ENCODE results near the gene TBC1D9B. TPM values are rescaled to one million over a fixed set of nuclear protein-coding genes. Genes with fewer than 3 reads are reported as not detected.

The TBC1D9B gene
- total and polyA plus RNA-seq, 2 donors (not counting 1 experiment from before 2014, with no cell fraction given): 48.7 to 50.4 TPM

GRCh38 chr5:179885491-179886090, 22.1 kb downstream of the TBC1D9B start:
- Histone ChIP-seq H3K27ac (ENCODE audit: insufficient read depth, low read length) (no peak overlapping the region), H3K36me3 (ENCODE audit: control insufficient read depth, insufficient read depth, low read length) (peaks cover 23% of the 10 kb centered on the region)
- TF ChIP-seq EZH2 (IDR thresholded peaks at IDR 0.05; ENCODE audit: low read length, missing control alignments) (no peak), CTCF (conservative IDR thresholded peaks at IDR 0.05 in 1 of 2, IDR thresholded peaks at IDR 0.05 in 1 of 2; ENCODE audit: low read depth in 1 of 2, low read length in 2 of 2) (no peak)

GRCh38 chr5:179883163-179883562, 24.5 kb downstream of the TBC1D9B start:
- Histone ChIP-seq H3K27ac (ENCODE audit: insufficient read depth, low read length) (no peak overlapping the region), H3K4me2 (ENCODE audit: extremely low read depth, insufficient read depth, low read length) (no peak overlapping the region), H2AFZ (ENCODE audit: low read length) (no peak overlapping the region), H3K4me1 (ENCODE audit: control insufficient read depth, extremely low read depth, insufficient read depth, low read length) (no peaks in the 10 kb centered on the region), H3K27me3 (ENCODE audit: control insufficient read depth, insufficient read depth, low read length) (no peaks in the 10 kb centered on the region), H4K20me1 (ENCODE audit: control insufficient read depth, extremely low read depth, insufficient read depth, low read length) (no peaks in the 10 kb centered on the region), H3K9me3 (ENCODE audit: control insufficient read depth, insufficient read depth, low read depth, low read length) (no peaks in the 10 kb centered on the region), H3K36me3 (ENCODE audit: control insufficient read depth, insufficient read depth, low read length) (peaks cover 17% of the 10 kb centered on the region), H3K9ac (ENCODE audit: insufficient read depth, low read length) (no peak overlapping the region), H3K4me3 (replicated peaks in 1 of 4; ENCODE audit: control extremely low read depth in 1 of 4, insufficient read depth in 1 of 4, low read depth in 3 of 4, low read length in 4 of 4) (no peak overlapping the region), H3K79me2 (ENCODE audit: control insufficient read depth, insufficient read depth, low read length) (no peaks in the 10 kb centered on the region)
- TF ChIP-seq EZH2 (IDR thresholded peaks at IDR 0.05; ENCODE audit: low read length, missing control alignments): no peak
- DNase-seq (ENCODE audit: low read depth in 2 of 2): no peak

More at GRCh38 chr5:179885491-179886090, 22.1 kb downstream of the TBC1D9B start:
- Histone ChIP-seq H3K4me2 (ENCODE audit: extremely low read depth, insufficient read depth, low read length) (no peak overlapping the region), H3K9ac (ENCODE audit: insufficient read depth, low read length) (no peak overlapping the region), H4K20me1 (ENCODE audit: control insufficient read depth, extremely low read depth, insufficient read depth, low read length) (no peaks in the 10 kb centered on the region), H3K4me3 (replicated peaks in 1 of 4; ENCODE audit: control extremely low read depth in 1 of 4, insufficient read depth in 1 of 4, low read depth in 3 of 4, low read length in 4 of 4) (no peak overlapping the region), H3K27me3 (ENCODE audit: control insufficient read depth, insufficient read depth, low read length) (no peaks in the 10 kb centered on the region), H3K9me3 (ENCODE audit: control insufficient read depth, insufficient read depth, low read depth, low read length) (no peaks in the 10 kb centered on the region), H3K79me2 (ENCODE audit: control insufficient read depth, insufficient read depth, low read length) (no peaks in the 10 kb centered on the region), H3K4me1 (ENCODE audit: control insufficient read depth, extremely low read depth, insufficient read depth, low read length) (no peaks in the 10 kb centered on the region), H2AFZ (ENCODE audit: low read length) (no peak overlapping the region)
- DNase-seq (ENCODE audit: low read depth in 2 of 2): no peak

GRCh38 chr5:179882338-179882737, 25.4 kb downstream of the TBC1D9B start:
- DNase-seq (ENCODE audit: low read depth in 2 of 2): no peak
- Histone ChIP-seq H3K4me1 (ENCODE audit: control insufficient read depth, extremely low read depth, insufficient read depth, low read length) (no peaks in the 10 kb centered on the region), H3K9me3 (ENCODE audit: control insufficient read depth, insufficient read depth, low read depth, low read length) (no peaks in the 10 kb centered on the region), H3K27ac (ENCODE audit: insufficient read depth, low read length) (no peak overlapping the region), H3K36me3 (ENCODE audit: control insufficient read depth, insufficient read depth, low read length) (peaks cover 13% of the 10 kb centered on the region), H3K4me3 (replicated peaks in 1 of 4; ENCODE audit: control extremely low read depth in 1 of 4, insufficient read depth in 1 of 4, low read depth in 3 of 4, low read length in 4 of 4) (no peak overlapping the region), H4K20me1 (ENCODE audit: control insufficient read depth, extremely low read depth, insufficient read depth, low read length) (no peaks in the 10 kb centered on the region), H3K79me2 (ENCODE audit: control insufficient read depth, insufficient read depth, low read length) (no peaks in the 10 kb centered on the region), H3K27me3 (ENCODE audit: control insufficient read depth, insufficient read depth, low read length) (no peaks in the 10 kb centered on the region), H3K4me2 (ENCODE audit: extremely low read depth, insufficient read depth, low read length) (no peak overlapping the region), H3K9ac (ENCODE audit: insufficient read depth, low read length) (no peak overlapping the region), H2AFZ (ENCODE audit: low read length) (no peak overlapping the region)
- TF ChIP-seq CTCF (conservative IDR thresholded peaks at IDR 0.05 in 1 of 2, IDR thresholded peaks at IDR 0.05 in 1 of 2; ENCODE audit: low read depth in 1 of 2, low read length in 2 of 2): no peak
